HCT116 (cell line): ENCODE results near the gene ACAT1. TPM values are rescaled to one million over a fixed set of nuclear protein-coding genes. Genes with fewer than 3 reads are reported as not detected.

Experiments used
- ATAC-seq: fragments of 200-7000 bp; cut with Tn5 transposase; 2 replicates; pipeline ENCODE4 v1.9.1; 2020; ENCODE audit warnings: mild to moderate bottlenecking, moderate library complexity
- BruUV-seq: library from RNA; stranded (reverse); fragments of 400-500 nt; replicated peaks from 2 replicates; lab custom pipeline; 2021; lab: Mats Ljungman, UMichigan
- CTCF ChIA-PET: fragments of 300-600 bp; sonication (Branson Sonifier 250); formaldehyde crosslinking; loops from one replicate; lab custom pipeline; 2021; ENCODE audit warnings: antibody characterized with exemption; lab: Charles Lee
- POLR2A ChIA-PET: fragments of 300-600, 350-600 bp; sonication (Branson Sonifier 250); formaldehyde crosslinking; loops from one replicate; lab custom pipeline; 2021; ENCODE audit warnings: antibody characterized with exemption; lab: Charles Lee
- RAD21 ChIA-PET, 2 experiments: fragments of 300-600 bp; sonication (Branson Sonifier 250); formaldehyde crosslinking; loops; one replicate each; lab custom pipeline; 2023; ENCODE audit warnings: low total read pairs in 2 of 2; ENCODE audit not compliant: uncharacterized antibody in 2 of 2, unreplicated experiment in 2 of 2, low non-redundant PET in 1 of 2; lab: Charles Lee
- DNase-seq: peaks from one replicate; pipeline ENCODE4 v3.0.0-alpha.2; 2010; ENCODE audit warnings: low read depth, low spot score
- H2AFZ ChIP-seq: fragments of 200-600 bp; shearing (Covaris generic), sonication (generic); 2 replicates; pipeline ENCODE4 v1.6.1; 2017; ENCODE audit warnings: low read depth, mixed run types, mixed read lengths, antibody characterized with exemption, low read length; ENCODE audit not compliant: poor library complexity, severe bottlenecking
- H3K27ac ChIP-seq: 2 replicates; pipeline ENCODE4 v1.5.1; 2012; ENCODE audit warnings: low read depth, low read length
- H3K27me3 ChIP-seq: fragments of 200-600 bp; sonication (generic); 2 replicates; pipeline ENCODE4 v1.6.1; 2016; ENCODE audit warnings: mixed run types, low read length, mixed read lengths; ENCODE audit not compliant: insufficient read depth
- H3K36me3 ChIP-seq, 2 experiments: fragments of 200-500 bp in 1 of 2; fragments of 200-600 bp in 1 of 2; sonication (Bioruptor generic) in 1 of 2; sonication (generic) in 1 of 2; 2 replicates each; pipeline versions ENCODE4 v1.5.1 to v1.6.1; 2014 to 2016; ENCODE audit warnings: low read length in 2 of 2, inconsistent platforms in 1 of 2, mixed read lengths in 1 of 2, mixed run types in 1 of 2; ENCODE audit not compliant: insufficient read depth in 2 of 2, control insufficient read depth in 1 of 2
- H3K4me1 ChIP-seq, 2 experiments: fragments of 200-600 bp in 1 of 2; sonication (generic) in 1 of 2; 2 replicates each; pipeline versions ENCODE4 v1.5.1 to v1.6.1; 2012 to 2017; ENCODE audit warnings: low read length in 2 of 2, inconsistent platforms in 1 of 2, mild to moderate bottlenecking in 1 of 2, mixed read lengths in 1 of 2, mixed run types in 1 of 2, moderate library complexity in 1 of 2; ENCODE audit not compliant: insufficient read depth in 2 of 2, control insufficient read depth in 1 of 2
- H3K4me2 ChIP-seq: fragments of 200-600 bp; sonication (generic); 2 replicates; pipeline ENCODE4 v1.6.1; 2017; ENCODE audit warnings: mixed run types, low read length, mixed read lengths
- H3K4me3 ChIP-seq, 2 experiments: fragments of 200-600 bp in 1 of 2; sonication (generic) in 1 of 2; replicated peaks in 1 of 2; 2 replicates each; pipeline ENCODE4 v1.5.1; 2011 to 2016; ENCODE audit warnings: low read length in 2 of 2, control low read depth in 1 of 2, low read depth in 1 of 2, mild to moderate bottlenecking in 1 of 2, mixed read lengths in 1 of 2, mixed run types in 1 of 2
- H3K79me2 ChIP-seq: fragments of 200-600 bp; sonication (generic); 2 replicates; pipeline ENCODE4 v1.6.1; 2017; ENCODE audit warnings: mild to moderate bottlenecking, mixed run types, low read length, moderate library complexity, mixed read lengths; ENCODE audit not compliant: insufficient read depth
- H3K9ac ChIP-seq: fragments of 200-600 bp; sonication (generic); 2 replicates; pipeline ENCODE4 v1.6.1; 2016; ENCODE audit warnings: low read length, mixed read lengths
- H3K9me2 ChIP-seq: fragments of 200-600 bp; sonication (generic), shearing (Covaris generic); 2 replicates; pipeline ENCODE4 v1.6.1; 2017; ENCODE audit warnings: mixed run types, mild to moderate bottlenecking, moderate library complexity; ENCODE audit not compliant: insufficient read depth
- H3K9me3 ChIP-seq, 2 experiments: fragments of 200-500 bp in 1 of 2; fragments of 200-600 bp in 1 of 2; sonication (Bioruptor generic) in 1 of 2; sonication (generic) in 1 of 2; 2 replicates each; pipeline ENCODE4 v1.6.1; 2014 to 2017; ENCODE audit warnings: low read length in 2 of 2, mixed read lengths in 2 of 2, inconsistent platforms in 1 of 2, low read depth in 1 of 2, mild to moderate bottlenecking in 1 of 2, mixed run types in 1 of 2, moderate library complexity in 1 of 2; ENCODE audit not compliant: control insufficient read depth in 1 of 2, insufficient read depth in 1 of 2
- H4K20me1 ChIP-seq: fragments of 200-600 bp; sonication (generic), shearing (Covaris generic); 2 replicates; pipeline ENCODE4 v1.6.1; 2017; ENCODE audit warnings: mixed run types, mild to moderate bottlenecking, moderate library complexity; ENCODE audit not compliant: insufficient read depth
- ELF1 ChIP-seq: IDR thresholded peaks from 2 replicates; pipeline ENCODE4 v1.6.1; 2012; ENCODE audit warnings: low read depth, borderline replicate concordance
- EZH2 ChIP-seq: fragments of 200-600 bp; sonication (generic); IDR thresholded peaks from 2 replicates; pipeline ENCODE4 v1.6.1; 2017; ENCODE audit warnings: antibody characterized with exemption, mixed run types
- JUND ChIP-seq: IDR thresholded peaks from 2 replicates; pipeline ENCODE4 v1.6.1; 2012
- POLR2A ChIP-seq: IDR thresholded peaks from 2 replicates; pipeline ENCODE4 v1.7.0; 2011; ENCODE audit warnings: borderline replicate concordance; ENCODE audit not compliant: insufficient read depth, insufficient read length; ENCODE audit errors: extremely low read depth
- RAD21 ChIP-seq: IDR thresholded peaks from 2 replicates; pipeline ENCODE4 v1.6.1; 2012; ENCODE audit warnings: low read depth, mild to moderate bottlenecking
- REST ChIP-seq: IDR thresholded peaks from 2 replicates; pipeline ENCODE4 v1.6.1; 2012; ENCODE audit warnings: low read depth
- SP1 ChIP-seq: IDR thresholded peaks from 2 replicates; pipeline ENCODE4 v1.6.1; 2012; ENCODE audit warnings: low read depth
- TCF7L2 ChIP-seq: IDR thresholded peaks from 2 replicates; pipeline ENCODE4 v1.7.0; 2011; ENCODE audit warnings: borderline replicate concordance, inconsistent platforms; ENCODE audit not compliant: insufficient read depth, insufficient read length; ENCODE audit errors: extremely low read depth
- YY1 ChIP-seq: IDR thresholded peaks from 2 replicates; pipeline ENCODE4 v1.6.1; 2011; ENCODE audit warnings: low read length, low read depth, moderate library complexity, mild to moderate bottlenecking; ENCODE audit not compliant: insufficient replicate concordance; ENCODE audit errors: extremely low read depth
- ZFX ChIP-seq: fragments of 450-650 bp; IDR thresholded peaks from 2 replicates; pipeline ENCODE4 v1.6.1; 2017
- intact Hi-C: fragments of 100-400 bp; cut with micrococcal nuclease; formaldehyde crosslinking; loops from 2 replicates; pipeline ENCODE4 v1.10.0; 2022
- total RNA-seq: library from RNA; stranded (reverse); gene quantifications from one replicate; pipeline ENCODE4 v1.2.1, GENCODE V29; 2021; ENCODE audit not compliant: unreplicated experiment

ACAT1 gene
- total RNA-seq, 1 experiment from 2014 or later, result 83.8 TPM

- TF ChIP-seq ZFX (no peak), EZH2 (no peak), TCF7L2 (no peak)
Measured at GRCh38 chr11:108111126-108111525, 10.2 kb upstream of the ACAT1 start (continued).

GRCh38 chr11:108112057-108112456 lies 9.3 kb upstream of the ACAT1 start:
- Histone ChIP-seq H3K27me3 (no peaks in the 10 kb centered on the region), H3K27ac (no peak overlapping the region), H4K20me1 (no peaks in the 10 kb centered on the region), H3K9me3 (no peaks in the 10 kb centered on the region), H3K4me3 (no peak overlapping the region), H3K79me2 (no peaks in the 10 kb centered on the region), H2AFZ (no peak overlapping the region), H3K4me2 (no peak overlapping the region), H3K4me1 (no peaks in the 10 kb centered on the region), H3K36me3 (no peaks in the 10 kb centered on the region), H3K9me2 (no peaks in the 10 kb centered on the region), H3K9ac (no peak overlapping the region)
- DNase-seq (no peak), ATAC-seq (no peak)
- CTCF ChIA-PET, result no interaction called here
- RAD21 ChIA-PET, result no interaction called here
- intact Hi-C loops, result no loop called here
- POLR2A ChIA-PET, result no interaction called here
- no peak for TF ChIP-seq JUND
- TF ChIP-seq EZH2, result no peak
- TF ChIP-seq TCF7L2, result no peak
- no peak for TF ChIP-seq ZFX
- no TSS peak for BruUV-seq

GRCh38 chr11:108115500-108116140 lies 5.7 kb upstream of the ACAT1 start:
- ChIA-PET CTCF (no interaction called here), RAD21 (no interaction called here), POLR2A (no interaction called here)
- no peak overlapping the region for H3K4me2 ChIP-seq
- no peak overlapping the region for H3K4me3 ChIP-seq
- H3K9ac ChIP-seq, result no peak overlapping the region
- H3K27ac ChIP-seq, result no peak overlapping the region
- no peak for ATAC-seq
- no peaks in the 10 kb centered on the region for H4K20me1 ChIP-seq
- no peak for DNase-seq
- no peak overlapping the region for H2AFZ ChIP-seq
- intact Hi-C loops, result loop anchor here (2.0 kb wide), 1 partner anchor 539 kb away; no protein-coding TSS in a partner anchor
- no peaks in the 10 kb centered on the region for H3K79me2 ChIP-seq
- H3K27me3 ChIP-seq, result no peaks in the 10 kb centered on the region
- H3K9me2 ChIP-seq, result no peaks in the 10 kb centered on the region
- BruUV-seq, result no TSS peak
- TF ChIP-seq RAD21, result no peak
- TF ChIP-seq SP1, result no peak
- TF ChIP-seq EZH2, result no peak
- no peak for TF ChIP-seq REST
- no peak for TF ChIP-seq ELF1
- TF ChIP-seq YY1, result no peak
- TF ChIP-seq POLR2A, result no peak
- peaks cover 0 to 13% of the 10 kb centered on the region in 2 experiments; a peak in 2 of 4 replicates for H3K4me1 ChIP-seq
- H3K36me3 ChIP-seq, result no peaks in the 10 kb centered on the region
- no peaks in the 10 kb centered on the region for H3K9me3 ChIP-seq
